Liver (tissue), 3 donors: Measurements from ENCODE around the gene PLK2.

ENCODE experiments used
- CTCF ChIP-seq: fragments of 150-350 bp; IDR thresholded peaks from 2 replicates; pipeline ENCODE4 v1.5.1; 2017; ENCODE audit warnings: improper control_type of control experiment, low read depth, low read length; ENCODE audit not compliant: missing input control
- JUND ChIP-seq, 2 donors: IDR thresholded peaks; 2 replicates each; pipeline ENCODE4 v1.6.1; 2016; ENCODE audit warnings: antibody characterized with exemption in 2 of 2
- RAD21 ChIP-seq, 2 donors: IDR thresholded peaks; 2 replicates each; pipeline ENCODE4 v1.6.1; 2016; ENCODE audit warnings: antibody characterized with exemption in 2 of 2, mild to moderate bottlenecking in 2 of 2
- donor health status: healthy.
- donor health status: healthy.

- TF ChIP-seq RAD21 (IDR thresholded peaks at IDR 0.05) = no peak
- TF ChIP-seq CTCF = no peak
- TF ChIP-seq JUND (IDR thresholded peaks at IDR 0.05) = no peak
Measured at GRCh38 chr5:58450811-58451629, 8.9 kb downstream of the PLK2 start.
